Mesothelial cell of epicardium (in vitro differentiated cells): ENCODE data around the gene TMEFF1. TPM values are rescaled to one million over a fixed set of nuclear protein-coding genes. Genes with fewer than 3 reads are reported as not detected.
A peak's percentile ranks its signal among the peaks of the same experiment; 100 is the strongest.

Experiments
- DNase-seq, 2 experiments: peaks; one replicate each; pipeline ENCODE4 v3.0.0; 2021; ENCODE audit warnings: low spot score in 2 of 2; ENCODE audit not compliant: unreplicated experiment in 2 of 2
- H3K27ac Mint-ChIP-seq: 2 replicates; pipeline ENCODE4 v1.8.0; 2021; ENCODE audit warnings: mixed read lengths
- H3K27me3 Mint-ChIP-seq: 2 replicates; pipeline ENCODE4 v1.8.0; 2021; ENCODE audit warnings: low read depth, mixed read lengths
- H3K36me3 Mint-ChIP-seq: 2 replicates; pipeline ENCODE4 v1.8.0; 2021; ENCODE audit warnings: mixed read lengths
- H3K4me1 Mint-ChIP-seq: 2 replicates; pipeline ENCODE4 v1.8.0; 2021; ENCODE audit warnings: mixed read lengths
- H3K4me3 Mint-ChIP-seq: 2 replicates; pipeline ENCODE4 v1.8.0; 2021; ENCODE audit warnings: mild to moderate bottlenecking, moderate library complexity, mixed read lengths
- H3K9me3 Mint-ChIP-seq: 2 replicates; pipeline ENCODE4 v1.8.0; 2021; ENCODE audit warnings: mixed read lengths
- total RNA-seq: library from RNA; stranded (reverse); gene quantifications from 3 replicates; pipeline ENCODE4 v1.2.1, GENCODE V29; 2021
- TF ChIP-seq, protein P1 (sequence below): fragments of 200-600 bp; sonication (generic); IDR thresholded peaks from one replicate; pipeline ENCODE4 v1.5.0; 2021; ENCODE audit warnings: antibody characterized with exemption; ENCODE audit not compliant: unreplicated experiment

Gene TMEFF1
- total RNA-seq, 1 donor from 2014 or later, result 25.5 TPM

DNA sequence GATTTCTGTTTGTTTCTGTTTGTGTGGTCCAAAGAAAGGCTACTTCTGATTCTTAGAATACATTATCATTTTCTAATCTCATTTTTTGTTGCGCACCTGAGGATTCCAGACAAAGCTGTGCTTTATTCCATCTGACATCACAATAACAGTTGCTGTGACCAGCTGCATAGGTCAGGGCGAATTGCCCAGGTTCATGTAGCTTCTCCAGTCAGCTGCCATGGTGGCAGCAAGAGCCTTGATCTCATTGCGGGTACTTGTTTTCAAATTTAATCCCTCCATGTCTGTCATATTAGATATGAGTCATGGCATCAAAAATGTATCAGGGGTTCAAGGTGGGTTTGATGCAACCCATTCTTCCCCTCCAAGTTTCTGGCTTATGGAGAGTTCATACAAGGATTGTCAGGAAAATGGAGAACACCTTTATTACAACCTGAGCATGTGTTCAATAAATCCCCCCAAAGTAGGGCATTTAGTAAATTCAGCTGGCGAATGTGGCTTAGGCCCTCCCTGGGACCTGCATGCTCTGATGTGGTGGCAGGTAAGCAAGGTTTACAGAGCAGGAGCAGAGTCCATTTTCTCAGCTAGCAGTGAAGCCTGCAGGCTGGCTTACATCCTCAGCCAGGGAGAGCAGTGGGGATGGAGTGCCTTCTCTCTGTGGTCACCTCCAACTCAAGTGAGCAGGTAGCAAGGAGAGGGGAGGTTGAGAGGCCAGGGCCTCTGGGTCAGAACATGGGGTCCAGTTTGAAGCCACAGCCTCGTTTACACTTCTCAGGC lies 118.9 kb downstream of the TMEFF1 start:
- Mint-ChIP-seq H3K4me3 (no peak overlapping the region), H3K27ac (no peak overlapping the region), H3K4me1 (peaks cover 2% of the 10 kb centered on the region), H3K36me3 (peaks cover 6% of the 10 kb centered on the region), H3K9me3 (no peaks in the 10 kb centered on the region), H3K27me3 (peaks cover 6% of the 10 kb centered on the region)
- DNase-seq, result no peak
- TF ChIP-seq, protein P1, sequence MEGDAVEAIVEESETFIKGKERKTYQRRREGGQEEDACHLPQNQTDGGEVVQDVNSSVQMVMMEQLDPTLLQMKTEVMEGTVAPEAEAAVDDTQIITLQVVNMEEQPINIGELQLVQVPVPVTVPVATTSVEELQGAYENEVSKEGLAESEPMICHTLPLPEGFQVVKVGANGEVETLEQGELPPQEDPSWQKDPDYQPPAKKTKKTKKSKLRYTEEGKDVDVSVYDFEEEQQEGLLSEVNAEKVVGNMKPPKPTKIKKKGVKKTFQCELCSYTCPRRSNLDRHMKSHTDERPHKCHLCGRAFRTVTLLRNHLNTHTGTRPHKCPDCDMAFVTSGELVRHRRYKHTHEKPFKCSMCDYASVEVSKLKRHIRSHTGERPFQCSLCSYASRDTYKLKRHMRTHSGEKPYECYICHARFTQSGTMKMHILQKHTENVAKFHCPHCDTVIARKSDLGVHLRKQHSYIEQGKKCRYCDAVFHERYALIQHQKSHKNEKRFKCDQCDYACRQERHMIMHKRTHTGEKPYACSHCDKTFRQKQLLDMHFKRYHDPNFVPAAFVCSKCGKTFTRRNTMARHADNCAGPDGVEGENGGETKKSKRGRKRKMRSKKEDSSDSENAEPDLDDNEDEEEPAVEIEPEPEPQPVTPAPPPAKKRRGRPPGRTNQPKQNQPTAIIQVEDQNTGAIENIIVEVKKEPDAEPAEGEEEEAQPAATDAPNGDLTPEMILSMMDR, result no peak

DNA sequence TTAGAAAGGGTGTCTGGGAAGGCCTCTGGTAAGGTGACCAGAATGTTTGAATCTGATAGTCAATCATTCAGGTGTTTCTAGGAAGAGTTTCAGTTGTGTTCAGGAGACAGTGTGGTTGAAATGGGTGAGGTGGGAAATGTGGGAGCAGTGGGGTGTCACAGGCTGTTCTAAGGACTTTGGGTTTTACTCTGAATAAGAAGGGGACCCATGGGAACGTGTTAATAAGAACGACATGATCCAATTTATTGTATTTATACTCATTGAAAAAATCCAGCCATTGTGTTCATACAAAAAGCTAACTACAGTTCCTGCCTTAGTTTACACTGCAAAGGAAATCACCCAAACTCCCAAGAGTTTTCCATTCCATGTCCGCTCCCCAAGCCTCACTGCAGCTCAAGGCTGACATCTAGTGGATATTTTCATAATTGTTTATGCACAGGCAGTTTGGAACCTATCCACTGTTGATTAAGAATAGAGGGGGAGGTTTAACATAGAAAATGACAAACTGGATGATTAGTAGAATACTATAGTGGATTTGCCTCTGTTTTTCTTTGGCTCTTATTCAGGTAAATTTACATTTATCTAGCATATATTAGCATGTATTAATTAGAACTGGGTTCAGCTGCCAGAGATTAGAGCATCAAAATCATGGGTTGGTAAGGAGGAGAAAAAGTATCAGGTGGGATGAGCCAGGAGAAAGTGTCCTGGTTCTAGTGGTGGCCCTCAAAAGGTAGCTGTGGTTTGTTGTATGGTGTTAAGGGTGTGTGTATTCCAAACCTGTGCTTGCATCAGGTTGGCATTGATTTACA lies 122.6 kb downstream of the TMEFF1 start:
- Mint-ChIP-seq H3K27ac (no peak overlapping the region), H3K9me3 (no peaks in the 10 kb centered on the region), H3K27me3 (peaks cover 11% of the 10 kb centered on the region), H3K4me3 (no peak overlapping the region), H3K4me1 (peaks cover 13% of the 10 kb centered on the region), H3K36me3 (no peaks in the 10 kb centered on the region)
- no peak for DNase-seq
- TF ChIP-seq, protein P1, result peak; percentile 74

DNA sequence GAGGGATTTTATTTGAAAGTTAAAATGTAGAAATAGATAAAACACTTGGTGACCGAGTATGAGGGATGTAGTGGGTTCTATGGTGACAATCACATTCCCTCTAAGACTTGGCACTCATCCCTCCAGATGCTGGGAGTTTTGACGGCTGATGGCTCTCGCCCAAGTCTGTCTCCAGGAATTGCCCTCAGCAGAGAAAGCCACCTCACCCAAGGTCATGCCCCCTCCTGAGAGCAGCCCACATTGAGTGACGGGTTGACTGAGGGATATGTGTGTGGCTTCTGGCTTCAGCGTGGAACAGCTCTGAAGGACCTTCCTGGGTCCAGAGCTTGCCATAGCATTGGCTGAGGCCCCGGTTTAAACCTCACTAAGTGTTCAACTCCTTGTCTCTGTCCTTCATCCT lies 124.3 kb downstream of the TMEFF1 start:
- Mint-ChIP-seq H3K36me3 (no peaks in the 10 kb centered on the region), H3K9me3 (no peaks in the 10 kb centered on the region), H3K27ac (no peak overlapping the region), H3K4me3 (no peak overlapping the region), H3K27me3 (peaks cover 11% of the 10 kb centered on the region), H3K4me1 (peaks cover 13% of the 10 kb centered on the region)
- DNase-seq, result no peak
- TF ChIP-seq, protein P1, result no peak

DNA sequence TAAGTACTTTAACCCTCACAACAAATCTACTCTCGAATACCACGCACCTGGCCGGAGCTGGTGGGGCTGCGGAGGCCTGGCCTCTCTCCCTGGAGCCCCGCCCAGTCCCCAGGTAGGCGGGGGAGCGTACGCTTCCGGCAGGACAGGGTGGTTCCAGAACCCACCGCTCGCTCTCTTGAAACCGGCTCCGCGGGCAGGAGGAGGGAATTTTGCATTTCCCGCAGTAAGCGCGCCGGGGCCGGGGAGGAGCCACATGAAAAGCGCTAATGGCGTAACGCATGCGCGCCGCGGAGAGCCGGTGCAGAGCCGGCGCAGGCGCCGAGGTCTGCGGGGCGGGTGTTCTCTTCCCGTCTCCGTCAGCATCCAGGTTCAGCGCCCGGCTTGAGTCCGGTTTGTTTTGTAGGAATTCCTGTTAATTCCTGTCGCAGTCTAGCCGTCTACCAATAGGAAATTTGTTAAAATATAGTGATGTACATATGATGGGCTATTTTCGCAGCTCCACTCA lies 125.7 kb downstream of the TMEFF1 start:
- DNase-seq, result peak; percentile 76 to 91
- Mint-ChIP-seq H3K27me3 (peaks cover 11% of the 10 kb centered on the region), H3K36me3 (no peaks in the 10 kb centered on the region), H3K4me3 (peak overlapping the region; percentile 71), H3K4me1 (peaks cover 13% of the 10 kb centered on the region), H3K9me3 (no peaks in the 10 kb centered on the region), H3K27ac (no peak overlapping the region)
- TF ChIP-seq, protein P1, result no peak

DNA sequence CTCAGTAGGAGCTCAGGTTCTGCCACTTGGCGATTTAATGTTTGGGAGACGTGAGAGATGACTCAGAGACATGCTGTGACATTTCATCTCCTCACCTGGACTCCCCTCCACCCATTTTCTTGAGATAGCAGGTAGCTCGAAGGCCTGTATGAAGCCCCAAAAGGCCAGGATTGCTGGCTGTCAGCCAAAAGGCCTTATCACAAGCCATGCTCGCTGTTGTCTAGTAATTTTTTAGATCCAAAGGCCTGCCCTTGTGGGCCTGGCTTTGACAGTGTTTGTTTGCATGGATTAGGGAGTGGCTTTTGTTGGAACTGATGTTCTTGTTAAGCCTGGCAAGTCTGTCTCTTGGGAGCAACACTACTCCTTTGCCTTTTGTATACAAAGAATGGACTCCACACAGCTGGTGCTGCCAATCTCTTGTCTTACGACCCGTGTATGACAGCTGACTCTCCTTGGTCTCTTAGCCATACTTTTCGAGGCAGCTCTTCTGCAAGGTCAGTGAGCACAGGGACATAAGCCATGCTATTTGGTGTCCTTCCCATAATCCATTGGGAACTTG lies 127.7 kb downstream of the TMEFF1 start:
- Mint-ChIP-seq H3K27me3 (peaks cover 11% of the 10 kb centered on the region), H3K4me1 (peaks cover 18% of the 10 kb centered on the region), H3K9me3 (no peaks in the 10 kb centered on the region), H3K27ac (no peak overlapping the region), H3K4me3 (no peak overlapping the region), H3K36me3 (no peaks in the 10 kb centered on the region)
- no peak for DNase-seq
- TF ChIP-seq, protein P1, result no peak
